GM18499 (cell line): ENCODE results near the gene MBOAT7.
"Not testable (repeated sequence)": the region's sequence is repeated elsewhere in the genome, so short reads cannot be mapped to it uniquely, and the experiment has no call there.

ENCODE experiments used
- ATAC-seq: cut with Tn5 transposase; IDR thresholded peaks from one replicate; pipeline ENCODE4 v1.9.1; 2021; ENCODE audit warnings: moderate number of reproducible peaks; ENCODE audit not compliant: insufficient read depth, unreplicated experiment

Gene MBOAT7

DNA sequence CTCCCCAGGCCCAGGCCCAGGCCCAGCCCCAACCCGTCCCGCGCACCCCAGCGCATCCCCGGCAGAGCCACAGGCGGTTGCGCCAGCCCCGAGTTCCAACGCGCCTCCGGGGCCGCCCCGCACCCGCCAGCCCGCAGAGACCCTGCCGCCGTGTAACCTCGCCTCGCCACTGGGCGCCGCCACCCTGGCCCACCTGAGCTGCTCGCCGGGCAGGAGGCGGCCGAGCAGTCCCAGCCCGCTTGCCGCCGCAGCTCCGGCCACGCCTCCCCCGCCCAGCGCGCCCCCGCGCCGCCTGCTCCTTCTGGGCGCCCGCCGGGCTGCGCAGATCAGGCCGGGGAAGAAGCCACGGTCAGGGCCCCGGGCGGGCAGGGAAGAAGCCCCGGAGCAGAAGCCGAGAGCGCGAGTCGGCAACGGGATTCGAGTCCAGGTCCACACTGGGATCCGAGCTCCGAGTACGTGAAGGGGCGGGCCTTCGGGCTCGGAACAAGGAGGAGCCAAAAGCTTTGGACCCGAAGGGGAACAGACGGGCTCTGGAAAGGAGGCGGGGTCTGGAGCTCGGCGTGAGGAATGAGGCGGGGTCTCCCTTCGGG is at the start of gene MBOAT7:
MBOAT7 (minus strand) TSS at position 436 of the 590 bp plus-strand sequence. CDS start 1,072 bp downstream, outside the sequence.
- peak; percentile 3 for ATAC-seq

DNA sequence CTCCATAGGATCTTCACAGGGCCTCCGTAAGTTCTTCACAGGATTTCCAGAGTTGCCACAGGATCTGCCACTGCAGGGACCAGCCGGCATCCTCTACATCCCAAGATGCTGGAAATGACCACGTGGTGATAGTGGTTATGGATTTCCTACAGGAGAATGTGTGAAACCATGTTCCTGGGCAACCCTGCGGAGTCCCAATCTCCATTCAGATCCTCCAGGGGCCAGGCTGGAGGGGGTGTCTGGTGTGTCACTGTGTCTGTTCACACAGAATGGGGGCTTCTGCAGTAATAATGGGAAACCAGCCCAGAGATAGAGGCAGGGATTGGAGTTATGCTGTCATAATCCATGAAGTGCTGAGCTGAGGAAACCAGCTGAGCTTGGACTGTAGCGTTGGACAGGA is 44.6 kb upstream of the MBOAT7 start:
- ATAC-seq, result no peak

- no peak for ATAC-seq
These were observed 41.9 kb upstream of the MBOAT7 start for GRCh38 chr19:54231077-54231931.

DNA sequence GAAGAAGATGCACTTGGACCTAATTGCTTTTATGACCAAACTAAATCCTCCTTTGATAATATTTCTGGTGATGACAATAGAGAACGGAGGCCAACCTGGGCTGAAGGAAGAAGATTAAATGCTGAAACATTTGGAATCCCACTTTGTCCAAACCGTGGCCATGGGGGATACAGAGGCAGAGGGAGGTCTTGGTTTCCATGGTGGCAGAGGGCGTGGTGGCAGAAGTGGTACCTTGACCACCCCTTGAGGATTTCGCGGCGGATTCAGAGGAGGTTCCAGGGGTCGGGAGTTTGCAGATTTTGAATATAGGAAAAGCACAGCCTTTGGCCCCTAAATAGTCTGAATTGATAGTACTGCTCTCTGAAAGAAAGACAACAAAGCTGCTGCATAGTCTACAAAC is 40.7 kb upstream of the MBOAT7 start:
- ATAC-seq, result no peak

- ATAC-seq, result no peak
These were observed 39.8 kb upstream of the MBOAT7 start for GRCh38 chr19:54229146-54229545.

DNA sequence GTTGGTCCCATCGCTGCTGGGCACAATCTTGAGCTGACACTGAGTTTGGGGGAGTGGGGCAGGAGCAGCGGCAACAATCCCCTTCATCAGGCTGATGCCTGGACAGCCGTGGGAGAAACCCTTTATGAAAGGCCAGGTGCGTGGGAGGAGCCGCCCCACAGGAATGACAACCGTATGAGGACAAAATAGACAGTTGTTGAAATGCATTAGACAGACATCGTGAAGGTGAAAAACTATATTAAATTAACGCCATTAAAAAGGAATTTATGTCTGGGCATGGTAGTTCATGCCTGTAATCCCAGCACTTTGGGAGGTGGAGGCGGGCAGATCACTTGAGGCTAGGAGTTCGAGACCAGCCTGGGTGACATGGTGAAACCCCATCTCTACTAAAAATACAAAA is 35.2 kb upstream of the MBOAT7 start:
- ATAC-seq, result not testable (repeated sequence)

- ATAC-seq, result not testable (repeated sequence)
These were observed 34.5 kb upstream of the MBOAT7 start for GRCh38 chr19:54223937-54224281.

DNA sequence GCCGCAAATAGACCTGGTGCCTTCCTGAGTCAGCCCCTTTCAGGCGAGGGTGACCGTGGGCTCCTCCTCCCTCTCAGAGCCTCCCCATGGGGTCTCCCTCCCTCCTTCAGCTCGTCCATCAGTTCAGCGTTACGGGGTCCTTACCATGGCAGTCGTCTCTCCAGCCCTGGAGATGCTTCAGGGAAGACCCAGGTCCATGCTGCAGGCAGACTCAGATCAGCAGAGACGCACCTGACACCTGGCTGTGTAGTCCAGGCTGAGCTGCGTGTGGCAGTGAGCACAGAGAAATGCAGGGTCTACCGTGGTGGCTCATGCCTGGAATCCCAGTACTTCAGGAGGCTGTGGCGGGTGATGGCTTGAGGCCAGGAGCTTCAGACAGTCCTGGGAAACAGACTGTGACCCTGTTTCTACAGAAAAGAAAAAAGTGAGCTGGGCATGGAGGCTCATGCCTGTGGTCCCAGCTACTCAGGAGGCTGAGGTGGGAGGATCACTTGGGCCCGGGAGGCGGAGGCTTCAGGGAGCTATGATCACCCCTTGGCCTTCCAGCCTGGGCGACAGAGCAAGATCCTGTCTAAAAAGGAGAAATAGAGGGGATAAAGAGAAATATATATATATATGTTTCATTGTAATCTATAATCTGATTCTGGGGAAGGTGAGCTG is 34.0 kb upstream of the MBOAT7 start:
- ATAC-seq, result not testable (repeated sequence)

DNA sequence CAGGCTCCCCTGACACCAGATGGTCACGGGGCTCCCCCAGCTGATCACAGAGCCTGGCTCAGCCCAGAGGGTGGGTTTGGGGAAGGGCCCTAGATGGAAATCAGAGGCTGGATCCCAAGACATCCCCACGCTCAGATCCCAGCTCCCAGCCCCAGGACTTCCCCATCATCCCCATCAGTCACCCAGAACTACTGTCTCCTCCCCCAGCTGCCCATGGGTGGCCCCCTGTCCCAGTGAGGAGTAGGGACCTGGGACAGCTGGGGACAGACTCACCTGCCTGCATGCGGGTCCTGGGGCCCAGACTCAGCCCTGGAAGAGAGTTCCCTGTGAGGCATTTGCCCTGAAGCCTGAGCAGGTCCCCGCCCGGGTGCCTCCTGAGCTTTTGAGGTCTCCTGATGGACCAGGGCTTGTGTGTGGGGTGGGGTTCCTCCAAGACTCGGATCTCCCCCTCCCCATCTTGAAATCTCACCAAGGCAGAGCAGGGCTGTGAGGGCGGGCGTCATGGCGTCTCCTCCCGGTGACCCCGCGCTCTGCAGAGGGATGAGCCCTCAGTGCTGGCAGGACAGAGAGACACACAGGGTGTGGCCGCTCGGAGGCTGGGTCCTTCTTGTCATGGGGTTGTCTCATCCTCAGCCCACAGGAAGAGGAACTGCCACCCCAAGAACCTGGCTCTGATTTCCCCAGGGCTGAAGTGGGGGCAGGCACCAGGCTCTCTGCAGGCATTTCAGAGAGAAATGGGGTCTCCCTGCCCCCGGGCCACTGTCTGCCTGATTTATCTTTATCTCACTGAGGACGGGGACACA is 33.3 kb upstream of the MBOAT7 start, which contains the start of gene LILRB3:
LILRB3 (minus strand) TSS at position 534 of the 803 bp plus-strand sequence; CDS start at position 503, 31 bp downstream.
- ATAC-seq, result not testable (repeated sequence)

DNA sequence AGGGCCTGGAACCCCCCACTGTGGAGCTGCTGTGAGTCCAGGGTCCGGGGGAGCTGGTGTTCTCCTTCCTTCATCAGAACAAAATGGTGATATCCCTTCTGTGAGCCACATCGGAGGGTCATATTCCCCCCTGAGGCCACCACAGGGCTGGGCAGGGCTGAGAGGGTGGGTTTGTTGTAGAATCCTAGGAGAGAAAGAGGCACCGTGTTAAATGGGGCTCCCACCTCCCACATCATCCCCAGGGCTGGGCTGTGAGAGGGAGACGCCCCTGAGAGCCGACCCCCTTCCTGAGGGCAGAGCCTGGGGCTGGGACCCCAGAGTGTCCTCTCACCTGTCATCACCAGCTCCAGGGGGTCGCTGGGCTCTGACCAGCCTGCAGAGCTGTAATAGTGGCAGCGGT is 32.6 kb upstream of the MBOAT7 start:
- ATAC-seq, result not testable (repeated sequence)

GRCh38 chr19:54219702-54220101 is 30.3 kb upstream of the MBOAT7 start:
- ATAC-seq, result not testable (repeated sequence)

DNA sequence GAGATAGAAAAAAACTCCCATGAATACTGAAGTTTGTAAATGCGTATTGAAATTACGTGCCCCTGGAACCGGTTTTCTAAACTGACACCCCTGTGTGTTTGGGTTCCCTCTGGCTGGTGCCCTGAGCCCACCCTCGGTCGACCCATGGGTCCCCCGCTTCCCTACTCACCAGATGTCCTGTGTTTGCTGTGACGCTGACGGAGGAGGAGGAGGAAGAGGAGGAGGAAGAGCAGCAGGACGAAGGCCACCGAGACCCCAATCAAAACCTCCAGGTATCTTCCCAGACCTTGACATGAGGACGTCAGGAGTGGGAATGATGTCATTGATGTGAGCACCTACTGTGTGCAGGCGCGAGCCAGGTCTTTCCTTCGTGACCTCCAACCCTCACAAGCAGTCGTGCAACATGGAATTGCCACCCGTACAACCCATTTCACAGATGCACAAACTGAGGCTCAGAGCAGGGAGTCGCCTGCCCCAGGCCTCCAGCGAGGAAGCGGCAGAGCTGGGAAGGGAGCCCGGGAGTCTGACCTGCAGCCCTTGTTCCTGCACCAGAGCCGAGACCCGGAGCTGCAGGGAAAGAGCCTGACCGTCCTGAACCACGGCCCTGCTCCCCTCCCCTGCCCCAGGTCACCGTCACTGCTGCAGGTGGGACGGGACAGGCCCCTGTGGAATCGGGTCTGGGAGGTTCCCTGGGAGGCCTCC is 29.7 kb upstream of the MBOAT7 start:
- no peak for ATAC-seq

DNA sequence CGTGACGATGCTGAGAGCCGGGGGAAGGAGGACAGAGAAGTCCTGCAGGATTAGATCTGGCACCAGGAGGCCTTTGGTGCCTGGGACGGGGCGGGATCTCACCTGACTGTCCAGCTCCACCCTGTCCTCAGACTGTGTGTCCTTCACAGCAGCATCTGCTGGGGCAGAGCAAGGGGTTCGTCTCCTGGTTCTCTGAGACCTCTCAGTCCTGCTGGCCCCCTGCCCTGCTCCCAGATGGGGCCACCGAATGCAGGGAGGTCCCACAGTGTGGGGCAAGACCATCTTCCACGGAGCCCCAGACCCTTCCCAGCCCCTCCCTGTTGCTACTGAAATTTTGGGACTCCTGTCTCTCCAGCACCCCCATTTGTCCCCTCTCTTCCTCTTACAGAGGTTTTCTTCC is 28.9 kb upstream of the MBOAT7 start:
- no peak for ATAC-seq

DNA sequence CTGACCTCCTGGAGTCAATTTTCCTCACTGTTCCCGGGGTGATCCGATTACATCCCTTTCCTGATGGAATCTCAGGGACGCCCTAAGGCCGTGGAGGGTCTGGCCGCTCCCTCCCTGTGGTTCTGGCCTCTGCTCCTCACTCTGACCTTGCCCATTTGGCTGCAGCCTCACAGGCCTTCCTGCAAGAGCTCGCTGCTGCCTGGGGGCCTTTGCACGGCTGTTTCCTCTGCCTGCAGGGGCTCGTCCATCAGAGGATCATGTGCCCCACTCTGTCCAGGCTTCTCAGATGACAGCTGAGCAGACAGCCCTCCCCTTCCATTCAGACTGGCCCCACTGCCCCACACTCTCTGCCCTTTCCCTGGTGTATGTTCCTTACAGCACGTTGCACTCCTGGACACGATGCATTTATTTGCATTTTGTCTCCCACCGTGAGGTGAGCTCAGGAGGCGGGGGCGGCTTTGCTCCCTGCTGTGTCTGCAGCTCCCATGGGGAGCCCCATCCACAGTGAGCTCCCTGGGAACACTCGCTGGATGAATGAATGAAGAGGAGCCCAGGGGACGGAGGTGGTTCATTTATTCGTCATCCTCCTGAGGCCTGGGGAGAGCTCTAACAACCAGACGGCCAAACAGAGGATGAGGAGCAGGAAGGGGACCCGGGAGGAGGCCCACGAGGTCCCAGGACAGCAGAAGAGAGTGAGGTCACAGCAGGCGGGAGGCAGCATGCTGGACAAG is 28.3 kb upstream of the MBOAT7 start:
- not testable (repeated sequence) for ATAC-seq

- no peak for ATAC-seq
These were observed 27.5 kb upstream of the MBOAT7 start for GRCh38 chr19:54216869-54217268.

GRCh38 chr19:54214734-54215133 is 25.4 kb upstream of the MBOAT7 start:
- not testable (repeated sequence) for ATAC-seq

DNA sequence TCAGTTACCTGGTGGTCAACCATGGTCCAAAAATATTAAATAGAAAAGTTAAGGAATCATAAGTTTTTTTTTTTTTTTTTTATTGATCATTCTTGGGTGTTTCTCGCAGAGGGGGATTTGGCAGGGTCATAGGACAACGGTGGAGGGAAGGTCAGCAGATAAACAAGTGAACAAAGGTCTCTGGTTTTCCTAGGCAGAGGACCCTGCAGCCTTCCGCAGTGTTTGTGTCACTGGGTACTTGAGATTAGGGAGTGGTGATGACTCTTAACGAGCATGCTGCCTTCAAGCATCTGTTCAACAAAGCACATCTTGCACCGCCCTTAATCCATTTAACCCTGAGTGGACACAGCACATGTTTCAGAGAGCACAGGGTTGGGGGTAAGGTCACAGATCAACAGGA is 24.8 kb upstream of the MBOAT7 start:
- ATAC-seq, result not testable (repeated sequence)

GRCh38 chr19:54211235-54211634 is 21.9 kb upstream of the MBOAT7 start:
- no peak for ATAC-seq
